Measurements from ENCODE around the gene SHANK2. TPM values are rescaled to one million over a fixed set of nuclear protein-coding genes. Genes with fewer than 3 reads are reported as not detected.

The SHANK2 gene
- total RNA-seq, 1 donor from 2014 or later = 0.32 TPM

- intact Hi-C loops (cut with micrococcal nuclease) = no loop called here
Observed at GRCh38 chr11:71227058-71227659, 25.2 kb downstream of the SHANK2 start.

GRCh38 chr11:71223671-71224660 lies 28.4 kb downstream of the SHANK2 start:
- DNase-seq (no peak), ATAC-seq (no peak)
- intact Hi-C loops (cut with micrococcal nuclease) = no loop called here

More at GRCh38 chr11:71227058-71227659, 25.2 kb downstream of the SHANK2 start:
- ATAC-seq = no peak
- DNase-seq = no peak

GRCh38 chr11:71223081-71223405 lies 29.3 kb downstream of the SHANK2 start:
- DNase-seq (no peak), ATAC-seq (no peak)
- intact Hi-C loops (cut with micrococcal nuclease) = no loop called here

- ATAC-seq (peak; percentile 95), DNase-seq (peak; percentile 69)
- intact Hi-C loops (cut with micrococcal nuclease) = no loop called here
Observed at GRCh38 chr11:71222318-71223080, 29.9 kb downstream of the SHANK2 start.

GRCh38 chr11:71221821-71222220 lies 30.6 kb downstream of the SHANK2 start:
- intact Hi-C loops (cut with micrococcal nuclease) = no loop called here
- ATAC-seq (no peak), DNase-seq (no peak)

- ATAC-seq (no peak), DNase-seq (no peak)
- intact Hi-C loops (cut with micrococcal nuclease) = no loop called here
Observed at GRCh38 chr11:71221201-71221600, 31.2 kb downstream of the SHANK2 start.

- intact Hi-C loops (cut with micrococcal nuclease) = no loop called here
- no peak for ATAC-seq
- DNase-seq = no peak
Observed at GRCh38 chr11:71218789-71219499, 33.4 kb downstream of the SHANK2 start.

- no peak for ATAC-seq
Observed at GRCh38 chr11:71215425-71215965, 36.9 kb downstream of the SHANK2 start.

GRCh38 chr11:71214553-71215424 lies 37.6 kb downstream of the SHANK2 start:
- DNase-seq (peak; percentile 21), ATAC-seq (no peak)
- intact Hi-C loops (cut with micrococcal nuclease) = no loop called here

More at GRCh38 chr11:71215425-71215965, 36.9 kb downstream of the SHANK2 start:
- intact Hi-C loops (cut with micrococcal nuclease) = no loop called here
- DNase-seq = peak; percentile 25

GRCh38 chr11:71213696-71214552 lies 38.5 kb downstream of the SHANK2 start:
- ATAC-seq (no peak), DNase-seq (peak; percentile 5)
- intact Hi-C loops (cut with micrococcal nuclease) = no loop called here

- ATAC-seq = peak; percentile 68
- peak; percentile 46 for DNase-seq
- intact Hi-C loops (cut with micrococcal nuclease) = no loop called here
Observed at GRCh38 chr11:71212871-71213559, 39.4 kb downstream of the SHANK2 start.

- ATAC-seq (no peak), DNase-seq (no peak)
- intact Hi-C loops (cut with micrococcal nuclease) = no loop called here
Observed at GRCh38 chr11:71211631-71212030, 40.7 kb downstream of the SHANK2 start.

GRCh38 chr11:71210861-71211260 lies 41.5 kb downstream of the SHANK2 start:
- DNase-seq (no peak), ATAC-seq (no peak)
- intact Hi-C loops (cut with micrococcal nuclease) = no loop called here

- ATAC-seq (no peak), DNase-seq (no peak)
- intact Hi-C loops (cut with micrococcal nuclease) = no loop called here
Observed at GRCh38 chr11:71209656-71210055, 42.7 kb downstream of the SHANK2 start.

GRCh38 chr11:71209181-71209580 lies 43.2 kb downstream of the SHANK2 start:
- intact Hi-C loops (cut with micrococcal nuclease) = no loop called here
- DNase-seq (no peak), ATAC-seq (no peak)

GRCh38 chr11:71208011-71208774 lies 44.2 kb downstream of the SHANK2 start:
- ATAC-seq (no peak), DNase-seq (no peak)
- intact Hi-C loops (cut with micrococcal nuclease) = no loop called here

Measured in left ventricle myocardium superior (tissue), 1 donor.